Activated CD8-positive, alpha-beta memory T cell treated with anti-CD3 and anti-CD28 coated beads, Interleukin-2, amount 50 U/mL, for 1 hour (primary cell): ENCODE measurements around the gene GAS2.

ENCODE experiments used
- DNase-seq: peaks from one replicate; pipeline ENCODE4 v3.0.0-alpha.2; 2020; ENCODE audit errors: extremely low read depth

GAS2 gene

GRCh38 chr11:22728600-22729389 lies 62.4 kb downstream of the GAS2 start:
- DNase-seq, result no peak

DNA sequence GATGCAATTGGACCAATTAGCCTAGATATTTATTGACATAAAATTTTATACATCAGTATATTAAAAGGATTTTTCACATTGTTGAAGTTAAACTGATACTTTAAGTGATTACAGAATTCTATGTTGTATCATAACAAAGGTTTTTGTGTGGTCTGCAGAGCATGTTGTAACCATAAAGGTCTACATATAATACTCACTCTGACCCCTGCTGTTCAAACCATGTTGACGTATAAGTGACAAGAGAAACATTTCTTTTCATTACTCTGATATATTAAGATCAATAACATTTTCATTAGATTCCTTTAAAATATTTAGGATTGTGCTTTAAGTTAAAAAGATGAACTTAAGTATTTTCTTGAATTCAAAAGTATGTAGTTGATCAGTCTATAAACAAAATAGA lies 63.9 kb downstream of the GAS2 start:
- DNase-seq, result no peak

- DNase-seq, result no peak
Measured at GRCh38 chr11:22732588-22732987, 66.2 kb downstream of the GAS2 start.

- no peak for DNase-seq
Measured at GRCh38 chr11:22733475-22734248, 67.3 kb downstream of the GAS2 start.

DNA sequence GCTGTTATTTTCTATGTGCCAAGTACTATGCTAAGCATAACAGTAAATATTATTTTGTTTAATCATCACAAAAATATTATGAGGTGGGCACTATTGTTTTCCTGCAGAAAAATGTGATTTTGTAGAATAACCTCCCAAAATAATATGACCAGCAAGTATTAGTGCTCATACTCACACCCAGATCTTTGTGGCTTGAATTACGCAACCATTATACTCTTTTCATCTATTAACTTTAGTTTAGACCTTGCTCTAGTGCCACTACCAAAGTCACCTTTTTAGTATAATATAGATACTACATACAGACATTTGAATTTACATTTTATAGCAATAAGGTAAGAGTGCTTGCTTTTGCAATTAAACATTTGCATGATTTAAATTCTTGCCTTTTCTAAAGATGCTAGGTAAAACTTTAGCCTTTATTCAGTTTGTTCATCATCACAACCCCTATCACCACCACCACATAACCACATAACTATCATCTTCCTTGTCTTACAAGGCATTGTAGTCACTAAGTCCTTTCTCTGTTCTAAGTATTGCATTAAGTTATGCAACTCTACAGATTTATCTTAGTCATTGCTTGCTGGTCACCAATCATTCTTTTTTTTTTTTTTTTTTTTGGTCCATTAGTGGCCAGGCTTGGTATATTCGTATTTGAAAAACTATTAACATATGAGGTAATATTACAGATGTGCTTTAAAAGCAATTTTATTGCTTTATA lies 68.4 kb downstream of the GAS2 start:
- DNase-seq, result no peak

- DNase-seq, result no peak
Measured at GRCh38 chr11:22742157-22742613, 75.8 kb downstream of the GAS2 start.

GRCh38 chr11:22749536-22749935 lies 83.1 kb downstream of the GAS2 start:
- DNase-seq, result no peak

GRCh38 chr11:22752908-22753310 lies 86.5 kb downstream of the GAS2 start:
- no peak for DNase-seq

DNA sequence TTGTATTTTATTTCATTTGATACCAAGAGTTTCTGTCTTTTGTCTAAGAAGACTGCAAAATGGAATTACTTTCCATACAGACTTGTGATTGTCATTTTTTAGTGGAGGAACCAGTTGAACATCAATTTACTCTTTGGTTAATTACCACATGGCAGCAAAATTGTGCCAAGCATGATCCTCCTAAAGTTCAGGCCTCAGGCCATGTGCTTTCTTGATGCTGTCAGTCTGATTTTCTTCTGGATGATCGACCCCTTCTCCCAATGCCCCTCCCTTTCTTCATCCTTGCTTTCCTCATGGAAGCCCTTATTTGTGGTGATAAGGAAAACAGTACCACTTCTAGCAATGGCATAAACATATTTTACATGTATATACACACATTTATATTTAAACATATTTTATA lies 87.0 kb downstream of the GAS2 start:
- no peak for DNase-seq

DNA sequence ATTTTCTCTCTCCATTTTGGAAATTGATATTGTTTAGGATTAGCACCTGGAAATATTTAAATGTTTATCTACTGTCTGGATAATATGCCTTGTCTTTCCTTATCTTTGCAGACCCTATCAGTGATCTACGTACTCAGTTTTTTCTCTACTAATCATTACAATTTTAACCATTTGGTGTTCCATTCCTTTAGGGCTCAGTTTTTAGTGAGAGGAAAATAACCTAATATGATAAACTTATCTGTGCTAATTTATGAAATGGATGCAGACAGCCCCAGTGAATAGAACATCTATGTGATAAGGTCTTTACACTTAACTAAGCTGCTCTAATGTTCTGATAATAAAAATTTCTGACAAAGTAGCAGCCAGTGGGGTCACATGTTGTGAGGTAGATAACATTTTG lies 94.7 kb downstream of the GAS2 start:
- DNase-seq, result no peak

GRCh38 chr11:22763166-22763565 lies 96.8 kb downstream of the GAS2 start:
- no peak for DNase-seq

GRCh38 chr11:22764735-22765134 lies 98.3 kb downstream of the GAS2 start:
- no peak for DNase-seq

- DNase-seq, result no peak
Measured at GRCh38 chr11:22768281-22768680, 101.9 kb downstream of the GAS2 start.

- no peak for DNase-seq
Measured at GRCh38 chr11:22769081-22769480, 102.7 kb downstream of the GAS2 start.

DNA sequence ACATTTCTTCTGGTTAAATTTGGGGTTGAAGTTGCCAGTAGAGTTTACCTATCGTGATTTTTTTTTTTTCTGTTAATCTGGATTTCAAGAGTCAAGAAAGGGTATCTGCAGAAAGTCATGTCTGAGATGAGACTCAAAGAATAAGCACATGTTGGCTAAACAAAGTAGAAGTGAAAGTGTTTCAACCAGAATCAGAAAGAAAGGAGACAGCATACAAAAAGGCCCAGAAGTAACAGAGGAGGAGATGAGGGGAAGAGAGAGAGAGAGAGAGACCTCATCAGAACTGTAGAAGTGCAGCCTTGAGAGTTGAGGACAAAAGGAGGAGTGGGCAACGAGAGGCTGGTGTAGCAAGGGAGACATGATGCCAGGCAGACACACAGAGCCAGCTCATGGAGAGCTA lies 108.3 kb downstream of the GAS2 start:
- DNase-seq, result no peak

DNA sequence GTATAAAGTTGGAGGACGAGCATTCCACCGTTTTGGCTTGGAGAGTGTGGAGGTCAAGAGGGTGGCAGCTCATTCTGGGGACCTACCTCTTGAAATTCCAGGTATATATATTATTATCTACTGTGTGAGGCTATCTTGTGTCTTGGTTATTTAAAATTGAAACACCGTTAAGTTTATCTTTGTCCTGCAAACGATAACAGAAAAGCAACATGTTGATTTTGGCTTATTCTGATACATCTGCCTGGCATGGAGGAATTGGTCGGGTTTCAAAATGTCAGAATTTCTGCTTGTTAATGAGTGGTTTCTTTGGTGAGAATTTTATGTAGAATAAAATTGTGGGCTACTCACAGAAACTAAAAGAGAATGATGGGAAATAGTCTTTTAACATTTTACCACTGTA lies 108.8 kb downstream of the GAS2 start:
- no peak for DNase-seq

- no peak for DNase-seq
Measured at GRCh38 chr11:22778642-22779041, 112.2 kb downstream of the GAS2 start.

DNA sequence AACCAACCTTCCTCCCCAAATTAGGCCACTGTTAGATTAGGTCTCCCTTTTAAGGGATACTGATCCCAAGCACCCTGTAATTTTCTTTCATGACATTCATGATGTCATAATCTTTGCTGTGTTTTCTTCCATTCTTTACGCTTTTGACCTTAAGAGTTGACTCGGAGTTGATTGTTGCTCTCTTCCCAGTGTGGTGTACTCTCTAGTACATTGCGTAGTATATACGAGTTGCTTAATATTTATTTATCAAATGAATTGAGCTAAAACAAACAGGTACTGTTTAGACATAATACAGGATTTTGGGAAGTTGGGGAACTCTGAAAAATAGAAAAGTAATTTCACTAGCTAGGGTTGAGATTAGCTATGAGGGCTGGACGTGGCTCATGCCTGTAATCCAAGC lies 113.4 kb downstream of the GAS2 start:
- DNase-seq, result no peak

DNA sequence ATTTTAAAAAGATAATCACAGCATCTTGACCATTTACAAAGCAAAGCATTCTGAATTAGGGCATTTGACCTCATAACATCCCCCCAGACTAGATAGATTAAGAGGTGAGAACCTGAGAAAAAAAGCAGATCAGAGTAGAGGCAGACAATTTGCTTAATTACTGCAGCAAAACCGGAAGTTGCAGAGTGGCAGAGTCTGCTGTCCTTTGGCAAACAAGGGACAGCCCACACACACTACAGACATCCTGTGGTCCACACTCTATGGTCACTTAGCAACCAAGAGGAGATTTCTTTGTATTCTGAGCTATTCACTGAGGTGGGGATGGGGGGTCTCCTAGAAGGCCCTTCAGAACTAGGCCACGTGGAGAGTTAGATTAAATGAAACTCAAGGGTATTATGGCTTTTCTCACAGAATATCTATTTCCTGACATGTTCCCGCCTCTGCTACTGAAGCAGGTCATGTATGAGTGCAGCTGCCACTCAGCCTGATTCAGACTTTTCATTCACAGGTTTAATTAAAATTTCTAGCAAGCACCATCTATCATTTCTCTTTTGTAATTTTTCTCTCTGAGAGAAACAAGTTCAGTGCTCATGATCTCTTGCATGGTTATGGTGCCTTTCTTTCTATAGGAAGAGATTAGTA lies 114.7 kb downstream of the GAS2 start:
- DNase-seq, result no peak

DNA sequence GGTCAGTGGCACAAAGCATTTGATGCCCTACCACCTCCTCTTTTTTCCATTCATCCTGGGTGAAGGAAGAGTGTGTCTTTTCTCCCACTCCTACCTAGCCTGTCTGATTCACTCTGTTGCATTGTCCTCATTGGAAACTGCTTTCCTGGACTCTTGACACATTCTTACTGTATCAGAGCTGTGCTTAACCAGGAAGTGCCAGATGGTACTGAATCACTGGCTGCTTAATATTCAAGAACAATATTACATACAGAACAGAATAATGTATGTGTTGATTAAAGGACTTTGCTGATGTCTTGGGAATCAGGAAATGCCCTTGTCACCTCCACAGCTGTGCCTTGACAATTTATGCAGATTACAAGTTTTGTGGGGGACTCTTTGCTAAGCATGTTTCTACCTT lies 118.8 kb downstream of the GAS2 start:
- no peak for DNase-seq

GRCh38 chr11:22786475-22786874 lies 120.1 kb downstream of the GAS2 start:
- DNase-seq, result no peak

DNA sequence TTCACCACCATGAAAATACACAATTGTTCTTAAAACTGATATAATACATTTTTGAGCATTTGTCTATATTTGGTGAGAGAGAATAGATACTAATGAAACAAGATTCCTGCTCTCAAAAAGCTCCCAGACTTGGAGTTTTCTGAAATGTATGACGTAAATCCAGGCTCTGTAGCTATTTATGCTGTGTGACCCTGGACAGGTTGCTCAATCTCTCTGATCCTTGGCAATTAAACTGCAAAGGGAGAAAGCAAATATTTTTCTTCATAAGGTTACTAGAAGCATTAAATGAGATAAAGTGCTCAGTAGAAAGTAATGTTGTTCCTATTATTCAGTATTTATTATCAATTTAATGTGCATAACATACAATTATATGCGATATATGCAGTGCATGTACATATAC lies 120.6 kb downstream of the GAS2 start:
- no peak for DNase-seq
